Measurements from ENCODE around the gene TMEM273. TPM values are rescaled to one million over a fixed set of nuclear protein-coding genes. Genes with fewer than 3 reads are reported as not detected.

The TMEM273 gene
- total and polyA plus RNA-seq, 10 of the 15 experiments (the other 5 are each of a cell fraction or from before 2014, with no cell fraction given): 10.3 to 46.3 (median 26.4) TPM

GRCh38 chr10:49143249-49143648 is 44.9 kb downstream of the TMEM273 start:
- Histone ChIP-seq H3K27me3 (replicated peaks in 1 of 2; ENCODE audit: control insufficient read depth in 2 of 2, insufficient read depth in 2 of 2, low read length in 1 of 2) (no peaks in the 10 kb centered on the region), H3K9ac (ENCODE audit: control insufficient read depth, insufficient read depth, low read length) (no peak overlapping the region), H3K9me3 (replicated peaks; ENCODE audit: control insufficient read depth, insufficient read depth, low read length) (no peaks in the 10 kb centered on the region; the same call in 2 of the 3 replicates), H3K4me1 (ENCODE audit: control insufficient read depth, insufficient read depth, low read length) (no peaks in the 10 kb centered on the region), H3K4me2 (ENCODE audit: control insufficient read depth, insufficient read depth) (no peak overlapping the region), H3K79me2 (ENCODE audit: control insufficient read depth, insufficient read depth, low read length) (no peaks in the 10 kb centered on the region), H4K20me1 (ENCODE audit: control insufficient read depth, insufficient read depth) (no peaks in the 10 kb centered on the region), H3K27ac (ENCODE audit: control insufficient read depth, insufficient read depth) (no peak overlapping the region), H2AFZ (ENCODE audit: control insufficient read depth, low read depth, low read length) (no peak overlapping the region), H3K36me3 (ENCODE audit: control insufficient read depth in 2 of 2, insufficient read depth in 2 of 2, low read length in 1 of 2) (no peaks in the 10 kb centered on the region), H3K4me3 (no peak overlapping the region)
- ChIA-PET CTCF (no interaction called here), SMC1A (ENCODE audit: uncharacterized antibody, unreplicated experiment) (interaction anchor here (1.5 to 2.6 kb wide), 2 partner anchors 15 to 30 kb away, joined by 3 to 8 read pairs; no protein-coding TSS in a partner anchor), POLR2A (no interaction called here), RAD21 (ENCODE audit: unreplicated experiment) (interaction anchor here (1.3 to 2.0 kb wide), 2 partner anchors 15 to 45 kb away, joined by 3 to 5 read pairs; no protein-coding TSS in a partner anchor)
- in situ Hi-C loops (cut with MboI): no loop called here
- intact Hi-C loops (cut with micrococcal nuclease; ENCODE audit: unreplicated experiment): no loop called here
- TF ChIP-seq ZBTB4 (CRISPR knock-in tag; IDR thresholded peaks at IDR 0.05): no peak
- TF ChIP-seq BCL3 (IDR thresholded peaks at IDR 0.05; ENCODE audit: borderline replicate concordance, insufficient read depth, low read depth, low read length, poor library complexity, severe bottlenecking): no peak
- no peak for TF ChIP-seq HDGF (IDR thresholded peaks at IDR 0.05)
- TF ChIP-seq BRCA1 (IDR thresholded peaks at IDR 0.05; ENCODE audit: low read depth, low read length): no peak
- TF ChIP-seq RB1 (IDR thresholded peaks at IDR 0.05; ENCODE audit: borderline replicate concordance): no peak
- TF ChIP-seq E4F1 (IDR thresholded peaks at IDR 0.05; ENCODE audit: borderline replicate concordance, partially characterized antibody): no peak
- no peak for TF ChIP-seq PAX5 (IDR thresholded peaks at IDR 0.05; ENCODE audit: borderline replicate concordance, low read depth, low read length)
- TF ChIP-seq MEF2A (IDR thresholded peaks at IDR 0.05; ENCODE audit: insufficient read depth, low read depth, low read length): no peak
- TF ChIP-seq HDAC6 (IDR thresholded peaks at IDR 0.05; ENCODE audit: unreplicated experiment): no peak
- no peak for TF ChIP-seq STAT3 (IDR thresholded peaks at IDR 0.05; ENCODE audit: low read depth, low read length)
- TF ChIP-seq CHD1 (IDR thresholded peaks at IDR 0.05; ENCODE audit: low read depth, low read length): no peak
- no peak for TF ChIP-seq TARDBP (IDR thresholded peaks at IDR 0.05; ENCODE audit: borderline replicate concordance)
- no peak for DNase-seq (ENCODE audit: low read depth, low spot score)
- BruUV-seq (replicated peaks): no TSS peak
- no peak for FAIRE-seq
- no peak for ATAC-seq

Measured in GM12878 (cell line).